ENCODE results near the gene ITGA8. TPM values are rescaled to one million over a fixed set of nuclear protein-coding genes. Genes with fewer than 3 reads are reported as not detected.

The ITGA8 gene
- total RNA-seq, 1 experiment from 2014 or later: not detected

DNA sequence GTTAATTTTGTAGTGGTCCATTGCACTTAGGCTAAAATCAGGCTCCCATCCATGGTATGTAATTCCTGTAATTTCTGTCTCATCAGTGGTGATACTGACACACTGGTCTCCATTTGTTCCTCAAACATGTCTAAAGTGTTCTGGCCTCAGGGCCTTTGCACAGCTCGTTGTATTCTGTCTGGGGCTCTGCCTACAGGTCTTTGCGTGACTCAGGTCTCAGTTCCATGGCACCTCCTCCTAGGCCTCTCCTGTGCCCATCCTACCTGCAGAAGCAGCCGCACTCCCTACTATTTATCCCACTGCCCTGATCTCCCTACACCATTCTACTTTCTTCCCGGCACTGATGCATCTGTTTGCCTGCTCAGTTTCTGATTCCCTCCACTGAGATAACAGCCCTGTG lies 173.8 kb downstream of the ITGA8 start:
- no peak for TF ChIP-seq EZH2 (IDR thresholded peaks at IDR 0.05; ENCODE audit: borderline replicate concordance, low read depth, low read length, poor library complexity, severe bottlenecking)
- TF ChIP-seq, protein P1, sequence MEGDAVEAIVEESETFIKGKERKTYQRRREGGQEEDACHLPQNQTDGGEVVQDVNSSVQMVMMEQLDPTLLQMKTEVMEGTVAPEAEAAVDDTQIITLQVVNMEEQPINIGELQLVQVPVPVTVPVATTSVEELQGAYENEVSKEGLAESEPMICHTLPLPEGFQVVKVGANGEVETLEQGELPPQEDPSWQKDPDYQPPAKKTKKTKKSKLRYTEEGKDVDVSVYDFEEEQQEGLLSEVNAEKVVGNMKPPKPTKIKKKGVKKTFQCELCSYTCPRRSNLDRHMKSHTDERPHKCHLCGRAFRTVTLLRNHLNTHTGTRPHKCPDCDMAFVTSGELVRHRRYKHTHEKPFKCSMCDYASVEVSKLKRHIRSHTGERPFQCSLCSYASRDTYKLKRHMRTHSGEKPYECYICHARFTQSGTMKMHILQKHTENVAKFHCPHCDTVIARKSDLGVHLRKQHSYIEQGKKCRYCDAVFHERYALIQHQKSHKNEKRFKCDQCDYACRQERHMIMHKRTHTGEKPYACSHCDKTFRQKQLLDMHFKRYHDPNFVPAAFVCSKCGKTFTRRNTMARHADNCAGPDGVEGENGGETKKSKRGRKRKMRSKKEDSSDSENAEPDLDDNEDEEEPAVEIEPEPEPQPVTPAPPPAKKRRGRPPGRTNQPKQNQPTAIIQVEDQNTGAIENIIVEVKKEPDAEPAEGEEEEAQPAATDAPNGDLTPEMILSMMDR (conservative IDR thresholded peaks at IDR 0.05; ENCODE audit: low read depth, low read length): no peak
- H3K4me1 ChIP-seq (ENCODE audit: insufficient read depth, low read length, poor library complexity, severe bottlenecking): no peaks in the 10 kb centered on the region
- no peaks in the 10 kb centered on the region for H3K27me3 ChIP-seq (replicated peaks; ENCODE audit: insufficient read depth, low read depth, low read length, poor library complexity)
- CTCF ChIA-PET: no interaction called here
- POLR2A ChIA-PET (ENCODE audit: low non-redundant PET): no interaction called here
- H3K4me3 ChIP-seq (ENCODE audit: low read depth, low read length, poor library complexity, severe bottlenecking): no peak overlapping the region
- H3K27ac ChIP-seq (ENCODE audit: low read depth, low read length, poor library complexity, severe bottlenecking): no peak overlapping the region
- DNase-seq (ENCODE audit: low spot score): no peak
- BruUV-seq (replicated peaks): no TSS peak
- intact Hi-C loops (cut with micrococcal nuclease; ENCODE audit: unreplicated experiment): no loop called here
- no peaks in the 10 kb centered on the region for H3K9me3 ChIP-seq (ENCODE audit: low read depth, low read length, poor library complexity, severe bottlenecking)
- H3K36me3 ChIP-seq (ENCODE audit: insufficient read depth, low read length, poor library complexity, severe bottlenecking): no peaks in the 10 kb centered on the region

DNA sequence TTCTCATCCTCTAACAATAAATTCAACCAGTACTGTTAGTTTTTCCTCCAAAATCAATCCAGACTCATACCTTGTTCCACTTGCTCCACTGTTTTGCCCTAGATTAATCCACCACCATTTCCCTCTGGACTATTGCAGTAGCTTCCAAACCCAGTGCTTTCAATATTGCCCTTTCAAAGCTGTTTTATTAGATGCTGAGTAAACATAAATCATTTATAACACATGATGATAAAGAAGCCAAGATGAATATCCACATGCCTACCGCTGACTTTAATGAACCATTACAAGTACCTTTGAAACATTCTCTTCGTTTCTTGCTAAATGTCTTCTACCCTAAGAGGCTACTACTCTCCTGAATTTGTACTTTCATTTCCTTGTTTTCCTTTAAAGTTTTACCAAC lies 174.5 kb downstream of the ITGA8 start:
- no TSS peak for BruUV-seq (replicated peaks)
- CTCF ChIA-PET: no interaction called here
- POLR2A ChIA-PET (ENCODE audit: low non-redundant PET): no interaction called here
- DNase-seq (ENCODE audit: low spot score): no peak
- Histone ChIP-seq H3K9me3 (ENCODE audit: low read depth, low read length, poor library complexity, severe bottlenecking) (no peaks in the 10 kb centered on the region), H3K4me3 (ENCODE audit: low read depth, low read length, poor library complexity, severe bottlenecking) (no peak overlapping the region), H3K27me3 (replicated peaks; ENCODE audit: insufficient read depth, low read depth, low read length, poor library complexity) (no peaks in the 10 kb centered on the region), H3K36me3 (ENCODE audit: insufficient read depth, low read length, poor library complexity, severe bottlenecking) (no peaks in the 10 kb centered on the region), H3K27ac (ENCODE audit: low read depth, low read length, poor library complexity, severe bottlenecking) (no peak overlapping the region), H3K4me1 (ENCODE audit: insufficient read depth, low read length, poor library complexity, severe bottlenecking) (no peaks in the 10 kb centered on the region)
- no peak for TF ChIP-seq EZH2 (IDR thresholded peaks at IDR 0.05; ENCODE audit: borderline replicate concordance, low read depth, low read length, poor library complexity, severe bottlenecking)
- TF ChIP-seq, protein P1 (conservative IDR thresholded peaks at IDR 0.05; ENCODE audit: low read depth, low read length): no peak
- intact Hi-C loops (cut with micrococcal nuclease; ENCODE audit: unreplicated experiment): no loop called here

DNA sequence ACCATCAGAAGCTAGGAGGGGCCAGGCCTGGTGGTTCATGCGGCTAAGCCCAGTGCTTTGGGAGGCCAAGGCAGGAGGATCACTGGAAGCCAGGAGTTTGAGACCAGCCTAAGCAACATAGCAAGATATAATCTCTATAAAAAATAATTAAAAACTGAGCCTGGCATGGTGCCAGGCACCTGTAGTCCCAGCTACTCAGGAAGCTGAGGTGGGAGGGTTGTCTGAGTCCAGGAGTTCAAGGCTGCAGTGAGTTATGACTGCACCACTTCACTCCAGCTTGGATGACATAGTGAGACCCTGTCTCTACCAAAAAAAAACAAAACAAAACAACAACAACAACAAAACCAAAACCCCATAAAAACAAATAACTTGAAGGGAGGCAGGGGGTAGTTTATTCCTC lies 175.7 kb downstream of the ITGA8 start:
- Histone ChIP-seq H3K9me3 (ENCODE audit: low read depth, low read length, poor library complexity, severe bottlenecking) (no peaks in the 10 kb centered on the region), H3K36me3 (ENCODE audit: insufficient read depth, low read length, poor library complexity, severe bottlenecking) (no peaks in the 10 kb centered on the region), H3K4me3 (ENCODE audit: low read depth, low read length, poor library complexity, severe bottlenecking) (no peak overlapping the region), H3K27ac (ENCODE audit: low read depth, low read length, poor library complexity, severe bottlenecking) (no peak overlapping the region), H3K4me1 (ENCODE audit: insufficient read depth, low read length, poor library complexity, severe bottlenecking) (no peaks in the 10 kb centered on the region), H3K27me3 (replicated peaks; ENCODE audit: insufficient read depth, low read depth, low read length, poor library complexity) (no peaks in the 10 kb centered on the region)
- BruUV-seq (replicated peaks): no TSS peak
- ChIA-PET POLR2A (ENCODE audit: low non-redundant PET) (no interaction called here), CTCF (no interaction called here)
- TF ChIP-seq, protein P1 (conservative IDR thresholded peaks at IDR 0.05; ENCODE audit: low read depth, low read length): no peak
- no peak for TF ChIP-seq EZH2 (IDR thresholded peaks at IDR 0.05; ENCODE audit: borderline replicate concordance, low read depth, low read length, poor library complexity, severe bottlenecking)
- DNase-seq (ENCODE audit: low spot score): no peak
- intact Hi-C loops (cut with micrococcal nuclease; ENCODE audit: unreplicated experiment): no loop called here
